ENCODE measurements around the gene SRSF4.
"Not testable (repeated sequence)": the region's sequence is repeated elsewhere in the genome, so short reads cannot be mapped to it uniquely, and the experiment has no call there.

Gene SRSF4

GRCh38 chr1:29114654-29115053 is 67.0 kb downstream of the SRSF4 start:
- Histone ChIP-seq H3K79me2 (ENCODE audit: insufficient read depth, low read length) (no peaks in the 10 kb centered on the region), H3K36me3 (ENCODE audit: insufficient read depth, low read length) (peaks cover 51% of the 10 kb centered on the region), H3K9ac (ENCODE audit: low read depth, low read length) (no peak overlapping the region), H3K4me1 (ENCODE audit: insufficient read depth, low read length) (no peaks in the 10 kb centered on the region), H3K4me2 (ENCODE audit: insufficient read depth, low read length) (no peak overlapping the region), H2AFZ (ENCODE audit: low read depth, low read length) (no peak overlapping the region), H3K9me3 (ENCODE audit: insufficient read depth, low read length, severe bottlenecking) (no peaks in the 10 kb centered on the region), H3K27me3 (ENCODE audit: insufficient read depth, low read length, poor library complexity) (no peaks in the 10 kb centered on the region), H3K27ac (ENCODE audit: low read length) (no peak overlapping the region), H4K20me1 (ENCODE audit: insufficient read depth, low read length) (no peaks in the 10 kb centered on the region), H3K4me3 (ENCODE audit: low read depth in 1 of 2, low read length in 2 of 2) (no peak overlapping the region)
- TF ChIP-seq CTCF (IDR thresholded peaks at IDR 0.05; ENCODE audit: borderline replicate concordance, extremely low read depth, low read length, poor library complexity, severe bottlenecking) (no peak), EZH2 (IDR thresholded peaks at IDR 0.05; ENCODE audit: borderline replicate concordance, low read depth, low read length, severe bottlenecking) (no peak)
- ATAC-seq (ENCODE audit: insufficient read depth, low read depth) (no peak), DNase-seq (no peak)

- no peaks in the 10 kb centered on the region for H3K79me2 ChIP-seq (ENCODE audit: insufficient read depth, low read length)
- H3K36me3 ChIP-seq (ENCODE audit: insufficient read depth, low read length): peaks cover 56% of the 10 kb centered on the region
- TF ChIP-seq CTCF (IDR thresholded peaks at IDR 0.05; ENCODE audit: borderline replicate concordance, extremely low read depth, low read length, poor library complexity, severe bottlenecking) (no peak), EZH2 (IDR thresholded peaks at IDR 0.05; ENCODE audit: borderline replicate concordance, low read depth, low read length, severe bottlenecking) (no peak)
- DNase-seq (no peak), ATAC-seq (ENCODE audit: insufficient read depth, low read depth) (no peak)
- no peak overlapping the region for H3K27ac ChIP-seq (ENCODE audit: low read length)
- no peaks in the 10 kb centered on the region for H3K27me3 ChIP-seq (ENCODE audit: insufficient read depth, low read length, poor library complexity)
- H3K4me2 ChIP-seq (ENCODE audit: insufficient read depth, low read length): no peak overlapping the region
- no peak overlapping the region for H3K4me3 ChIP-seq (ENCODE audit: low read depth in 1 of 2, low read length in 2 of 2)
- no peak overlapping the region for H3K9ac ChIP-seq (ENCODE audit: low read depth, low read length)
- H3K9me3 ChIP-seq (ENCODE audit: insufficient read depth, low read length, severe bottlenecking): no peaks in the 10 kb centered on the region
- H3K4me1 ChIP-seq (ENCODE audit: insufficient read depth, low read length): no peaks in the 10 kb centered on the region
- no peak overlapping the region for H2AFZ ChIP-seq (ENCODE audit: low read depth, low read length)
- no peaks in the 10 kb centered on the region for H4K20me1 ChIP-seq (ENCODE audit: insufficient read depth, low read length)
Measured at GRCh38 chr1:29113413-29114117, 68.1 kb downstream of the SRSF4 start.

- H3K9ac ChIP-seq (ENCODE audit: low read depth, low read length): no peak overlapping the region
- DNase-seq (no peak), ATAC-seq (ENCODE audit: insufficient read depth, low read depth) (no peak)
- no peaks in the 10 kb centered on the region for H3K4me1 ChIP-seq (ENCODE audit: insufficient read depth, low read length)
- no peaks in the 10 kb centered on the region for H4K20me1 ChIP-seq (ENCODE audit: insufficient read depth, low read length)
- no peak overlapping the region for H3K27ac ChIP-seq (ENCODE audit: low read length)
- TF ChIP-seq CTCF (IDR thresholded peaks at IDR 0.05; ENCODE audit: borderline replicate concordance, extremely low read depth, low read length, poor library complexity, severe bottlenecking) (no peak), EZH2 (IDR thresholded peaks at IDR 0.05; ENCODE audit: borderline replicate concordance, low read depth, low read length, severe bottlenecking) (no peak)
- no peak overlapping the region for H2AFZ ChIP-seq (ENCODE audit: low read depth, low read length)
- H3K4me2 ChIP-seq (ENCODE audit: insufficient read depth, low read length): no peak overlapping the region
- no peaks in the 10 kb centered on the region for H3K79me2 ChIP-seq (ENCODE audit: insufficient read depth, low read length)
- H3K36me3 ChIP-seq (ENCODE audit: insufficient read depth, low read length): peaks cover 57% of the 10 kb centered on the region
- H3K4me3 ChIP-seq (ENCODE audit: low read depth in 1 of 2, low read length in 2 of 2): no peak overlapping the region
- H3K27me3 ChIP-seq (ENCODE audit: insufficient read depth, low read length, poor library complexity): no peaks in the 10 kb centered on the region
- H3K9me3 ChIP-seq (ENCODE audit: insufficient read depth, low read length, severe bottlenecking): no peaks in the 10 kb centered on the region
Measured at GRCh38 chr1:29112705-29113412, 68.8 kb downstream of the SRSF4 start.

- H3K4me2 ChIP-seq (ENCODE audit: insufficient read depth, low read length); ATAC-seq (ENCODE audit: insufficient read depth, low read depth); H3K4me1 ChIP-seq (ENCODE audit: insufficient read depth, low read length); H3K4me3 ChIP-seq (ENCODE audit: low read depth in 1 of 2, low read length in 2 of 2); H3K9me3 ChIP-seq (ENCODE audit: insufficient read depth, low read length, severe bottlenecking); H3K79me2 ChIP-seq (ENCODE audit: insufficient read depth, low read length); H3K27me3 ChIP-seq (ENCODE audit: insufficient read depth, low read length, poor library complexity); H2AFZ ChIP-seq (ENCODE audit: low read depth, low read length); H3K9ac ChIP-seq (ENCODE audit: low read depth, low read length); DNase-seq; H3K27ac ChIP-seq (ENCODE audit: low read length); H4K20me1 ChIP-seq (ENCODE audit: insufficient read depth, low read length): not testable (repeated sequence)
- peaks cover 32% of the 10 kb centered on the region for H3K36me3 ChIP-seq (ENCODE audit: insufficient read depth, low read length)
Measured at GRCh38 chr1:29108041-29108440, 73.7 kb downstream of the SRSF4 start.

All from DND-41 (cell line).